OCI-LY7 (cell line): ENCODE data around the gene CFAP77. TPM values are rescaled to one million over a fixed set of nuclear protein-coding genes. Genes with fewer than 3 reads are reported as not detected.

ENCODE experiments used
- BruUV-seq: library from RNA; stranded (reverse); fragments of 400-500 nt; replicated peaks from 2 replicates; lab custom pipeline; 2021; lab: Mats Ljungman, UMichigan
- CTCF ChIA-PET: fragments of 300-600 bp; sonication (Branson Sonifier 250); formaldehyde crosslinking; loops from one replicate; lab custom pipeline; 2022; ENCODE audit warnings: antibody characterized with exemption; ENCODE audit not compliant: unreplicated experiment; lab: Charles Lee
- POLR2A ChIA-PET: fragments of 300-600 bp; sonication (Branson Sonifier 250); formaldehyde crosslinking; loops from one replicate; lab custom pipeline; 2022; ENCODE audit warnings: antibody characterized with exemption; lab: Charles Lee
- DNase-seq: peaks from one replicate; pipeline ENCODE4 v3.0.0-alpha.2; 2015; ENCODE audit warnings: low spot score
- H2AFZ ChIP-seq: fragments of 200-600 bp; sonication (generic), shearing (Covaris generic); 2 replicates; pipeline ENCODE4 v1.6.1; 2014; ENCODE audit warnings: mild to moderate bottlenecking, antibody characterized with exemption, low read length, moderate library complexity
- H3K27ac ChIP-seq: fragments of 200-600 bp; sonication (generic); 2 replicates; pipeline ENCODE4 v1.5.1; 2014; ENCODE audit warnings: mixed run types, low read depth, mild to moderate bottlenecking, moderate library complexity, low read length, inconsistent platforms; ENCODE audit not compliant: poor library complexity, severe bottlenecking
- H3K36me3 ChIP-seq: fragments of 200-600 bp; sonication (generic); 2 replicates; pipeline ENCODE4 v1.6.1; 2014; ENCODE audit warnings: mild to moderate bottlenecking, antibody characterized with exemption, low read length, moderate library complexity, mixed read lengths; ENCODE audit not compliant: insufficient read depth
- H3K4me1 ChIP-seq: fragments of 200-600 bp; sonication (generic); 2 replicates; pipeline ENCODE4 v1.5.1; 2014; ENCODE audit warnings: mild to moderate bottlenecking, low read length; ENCODE audit not compliant: insufficient read depth, poor library complexity, severe bottlenecking
- H3K4me2 ChIP-seq: fragments of 200-600 bp; sonication (generic); 2 replicates; pipeline ENCODE4 v1.6.1; 2014; ENCODE audit warnings: mild to moderate bottlenecking, low read length
- H3K4me3 ChIP-seq: fragments of 200-600 bp; sonication (generic); 2 replicates; pipeline ENCODE4 v1.5.1; 2014; ENCODE audit warnings: mild to moderate bottlenecking, low read depth, low read length; ENCODE audit not compliant: poor library complexity, severe bottlenecking
- H3K79me2 ChIP-seq: fragments of 200-600 bp; sonication (generic); 2 replicates; pipeline ENCODE4 v1.6.1; 2016; ENCODE audit warnings: low read depth, mild to moderate bottlenecking, low read length, moderate library complexity, mixed read lengths; ENCODE audit not compliant: insufficient read depth
- H3K9me2 ChIP-seq: fragments of 200-600 bp; sonication (generic); 2 replicates; pipeline ENCODE4 v1.6.1; 2016; ENCODE audit warnings: mild to moderate bottlenecking, low read length, mixed read lengths; ENCODE audit not compliant: insufficient read depth
- H3K9me3 ChIP-seq: fragments of 200-600 bp; sonication (generic); 2 replicates; pipeline ENCODE4 v1.6.1; 2014; ENCODE audit warnings: mild to moderate bottlenecking, mixed run types, low read length, mixed read lengths
- H4K20me1 ChIP-seq: fragments of 200-600 bp; sonication (generic); 2 replicates; pipeline ENCODE4 v1.6.1; 2014; ENCODE audit warnings: mild to moderate bottlenecking, antibody characterized with exemption, low read length, moderate library complexity, mixed read lengths; ENCODE audit not compliant: insufficient read depth
- EZH2phosphoT487 ChIP-seq: fragments of 200-600 bp; sonication (generic); IDR thresholded peaks from 2 replicates; pipeline ENCODE4 v1.6.1; 2018; ENCODE audit warnings: low read depth, borderline replicate concordance, mild to moderate bottlenecking, mixed run types, antibody characterized with exemption, low read length, moderate library complexity, mixed read lengths
- intact Hi-C: fragments of 100-400 bp; cut with micrococcal nuclease; formaldehyde crosslinking; loops from one replicate; pipeline ENCODE4 v1.10.0; 2022; ENCODE audit not compliant: unreplicated experiment
- total RNA-seq, 2 experiments: library from RNA; depleted of rRNA in 1 of 2; stranded (reverse); fragments of >200 nt in 1 of 2; shearing (Covaris generic) in 1 of 2; gene quantifications; 2 replicates each; pipeline ENCODE4 v1.2.3, GENCODE V29; 2014 to 2022
- TF ChIP-seq, protein P1 (sequence below): fragments of 200-600 bp; sonication (generic); conservative IDR thresholded peaks from 2 replicates; pipeline ENCODE4 v1.5.1; 2014; ENCODE audit warnings: mild to moderate bottlenecking, antibody characterized with exemption, low read length, moderate library complexity, mixed read lengths

The CFAP77 gene
- total RNA-seq, 2 experiments from 2014 or later = not detected

- no peak for TF ChIP-seq EZH2phosphoT487
- TF ChIP-seq, protein P1, sequence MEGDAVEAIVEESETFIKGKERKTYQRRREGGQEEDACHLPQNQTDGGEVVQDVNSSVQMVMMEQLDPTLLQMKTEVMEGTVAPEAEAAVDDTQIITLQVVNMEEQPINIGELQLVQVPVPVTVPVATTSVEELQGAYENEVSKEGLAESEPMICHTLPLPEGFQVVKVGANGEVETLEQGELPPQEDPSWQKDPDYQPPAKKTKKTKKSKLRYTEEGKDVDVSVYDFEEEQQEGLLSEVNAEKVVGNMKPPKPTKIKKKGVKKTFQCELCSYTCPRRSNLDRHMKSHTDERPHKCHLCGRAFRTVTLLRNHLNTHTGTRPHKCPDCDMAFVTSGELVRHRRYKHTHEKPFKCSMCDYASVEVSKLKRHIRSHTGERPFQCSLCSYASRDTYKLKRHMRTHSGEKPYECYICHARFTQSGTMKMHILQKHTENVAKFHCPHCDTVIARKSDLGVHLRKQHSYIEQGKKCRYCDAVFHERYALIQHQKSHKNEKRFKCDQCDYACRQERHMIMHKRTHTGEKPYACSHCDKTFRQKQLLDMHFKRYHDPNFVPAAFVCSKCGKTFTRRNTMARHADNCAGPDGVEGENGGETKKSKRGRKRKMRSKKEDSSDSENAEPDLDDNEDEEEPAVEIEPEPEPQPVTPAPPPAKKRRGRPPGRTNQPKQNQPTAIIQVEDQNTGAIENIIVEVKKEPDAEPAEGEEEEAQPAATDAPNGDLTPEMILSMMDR = no peak
- H3K27ac ChIP-seq = no peak overlapping the region
- no peak for DNase-seq
- no TSS peak for BruUV-seq
- no peaks in the 10 kb centered on the region for H3K36me3 ChIP-seq
- H3K79me2 ChIP-seq = no peaks in the 10 kb centered on the region
- H3K4me3 ChIP-seq = no peak overlapping the region
- H3K4me1 ChIP-seq = no peaks in the 10 kb centered on the region
- no peaks in the 10 kb centered on the region for H3K9me3 ChIP-seq
- H4K20me1 ChIP-seq = no peaks in the 10 kb centered on the region
- POLR2A ChIA-PET = no interaction called here
- H2AFZ ChIP-seq = no peak overlapping the region
- H3K9me2 ChIP-seq = no peaks in the 10 kb centered on the region
- H3K4me2 ChIP-seq = no peak overlapping the region
- CTCF ChIA-PET = no interaction called here
- intact Hi-C loops = no loop called here
These were observed 84.8 kb downstream of the CFAP77 start for GRCh38 chr9:132494857-132495256.

GRCh38 chr9:132497731-132498130 lies 87.7 kb downstream of the CFAP77 start:
- ChIA-PET POLR2A (no interaction called here), CTCF (no interaction called here)
- H2AFZ ChIP-seq = no peak overlapping the region
- H3K9me3 ChIP-seq = no peaks in the 10 kb centered on the region
- no TSS peak for BruUV-seq
- no peak overlapping the region for H3K4me2 ChIP-seq
- no peak overlapping the region for H3K27ac ChIP-seq
- no peaks in the 10 kb centered on the region for H3K4me1 ChIP-seq
- DNase-seq = no peak
- no peaks in the 10 kb centered on the region for H3K79me2 ChIP-seq
- no peaks in the 10 kb centered on the region for H4K20me1 ChIP-seq
- no peaks in the 10 kb centered on the region for H3K36me3 ChIP-seq
- TF ChIP-seq, protein P1 = no peak
- no peak for TF ChIP-seq EZH2phosphoT487
- H3K9me2 ChIP-seq = no peaks in the 10 kb centered on the region
- H3K4me3 ChIP-seq = no peak overlapping the region
- intact Hi-C loops = no loop called here

GRCh38 chr9:132498531-132499210 lies 88.7 kb downstream of the CFAP77 start:
- Histone ChIP-seq H3K4me2 (no peak overlapping the region), H3K27ac (no peak overlapping the region), H3K4me1 (no peaks in the 10 kb centered on the region), H3K79me2 (no peaks in the 10 kb centered on the region), H3K9me3 (no peaks in the 10 kb centered on the region), H3K9me2 (no peaks in the 10 kb centered on the region), H3K4me3 (no peak overlapping the region), H4K20me1 (no peaks in the 10 kb centered on the region), H3K36me3 (no peaks in the 10 kb centered on the region), H2AFZ (no peak overlapping the region)
- TF ChIP-seq, protein P1 = no peak
- no TSS peak for BruUV-seq
- no peak for DNase-seq
- CTCF ChIA-PET = no interaction called here
- intact Hi-C loops = no loop called here
- POLR2A ChIA-PET = no interaction called here
